ENCODE measurements around the gene IDI2. TPM values are rescaled to one million over a fixed set of nuclear protein-coding genes. Genes with fewer than 3 reads are reported as not detected.

Gene IDI2
- total RNA-seq, result not detected in 2 replicates

DNA sequence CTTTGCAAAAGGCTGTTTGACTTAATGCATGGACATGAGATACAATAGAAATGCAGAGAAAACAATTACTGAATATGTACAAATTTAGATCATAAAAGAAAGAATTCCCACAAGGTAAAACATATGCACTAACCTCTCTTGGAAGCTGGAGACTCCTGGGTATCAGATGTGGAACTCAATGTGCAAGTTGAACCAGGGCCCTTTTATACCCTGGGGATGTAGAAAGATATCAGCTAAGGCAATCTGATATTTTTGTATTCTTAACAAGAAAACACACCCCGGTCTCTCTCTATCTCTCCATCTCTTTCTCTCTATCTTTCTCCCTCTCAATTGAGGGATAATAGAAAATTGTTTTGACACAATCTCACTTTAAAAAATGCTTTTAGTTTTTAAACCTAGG is at the start of gene IDI2:
Gene IDI2 (minus strand): TSS at position 177 of the 400 bp plus-strand sequence. CDS start 1,136 bp downstream, outside the sequence.

DNA sequence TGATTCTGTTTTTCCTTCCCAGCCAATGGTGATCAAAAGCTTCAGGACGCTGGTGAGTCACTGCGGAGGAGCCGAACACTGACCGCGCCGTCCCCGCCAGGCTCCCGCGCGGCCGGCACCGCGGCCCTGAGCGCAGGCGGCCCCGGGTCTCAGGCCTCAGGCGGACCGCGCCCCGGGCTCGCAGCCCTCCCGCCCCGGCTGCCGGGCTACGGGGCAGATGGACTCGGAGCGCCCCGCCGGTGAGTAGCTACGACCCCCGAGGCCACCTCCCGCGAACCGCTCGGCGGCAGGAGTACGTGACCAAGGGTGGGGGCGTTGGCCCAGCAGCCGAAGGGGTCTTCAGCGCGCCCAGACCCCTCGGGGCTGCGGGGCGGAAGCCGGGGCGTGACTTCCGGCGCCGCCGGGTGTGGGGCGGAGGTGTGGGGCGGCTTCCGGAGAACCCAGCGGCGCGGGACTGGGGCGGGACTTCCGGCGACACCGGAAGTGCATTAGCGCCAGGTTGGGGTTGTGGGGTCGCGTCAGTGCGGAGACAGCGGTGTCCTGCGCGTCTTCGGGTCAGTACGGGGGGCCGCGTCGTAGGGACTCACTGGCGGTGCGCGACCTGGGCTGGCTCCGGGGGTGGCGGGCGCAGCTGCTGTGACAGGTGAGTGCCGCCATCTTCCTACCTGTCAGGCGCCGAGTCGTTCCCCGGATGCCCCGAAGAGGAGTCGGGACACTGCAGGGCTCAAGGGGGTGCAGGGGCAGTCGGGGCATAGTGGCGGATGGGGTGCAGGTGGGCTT is 30.9 kb upstream of the IDI2 start, which contains the start of gene WDR37:
Gene WDR37 (plus strand): TSS at position 60 of the 780 bp plus-strand sequence. CDS start 15,771 bp downstream, outside the sequence.

DNA sequence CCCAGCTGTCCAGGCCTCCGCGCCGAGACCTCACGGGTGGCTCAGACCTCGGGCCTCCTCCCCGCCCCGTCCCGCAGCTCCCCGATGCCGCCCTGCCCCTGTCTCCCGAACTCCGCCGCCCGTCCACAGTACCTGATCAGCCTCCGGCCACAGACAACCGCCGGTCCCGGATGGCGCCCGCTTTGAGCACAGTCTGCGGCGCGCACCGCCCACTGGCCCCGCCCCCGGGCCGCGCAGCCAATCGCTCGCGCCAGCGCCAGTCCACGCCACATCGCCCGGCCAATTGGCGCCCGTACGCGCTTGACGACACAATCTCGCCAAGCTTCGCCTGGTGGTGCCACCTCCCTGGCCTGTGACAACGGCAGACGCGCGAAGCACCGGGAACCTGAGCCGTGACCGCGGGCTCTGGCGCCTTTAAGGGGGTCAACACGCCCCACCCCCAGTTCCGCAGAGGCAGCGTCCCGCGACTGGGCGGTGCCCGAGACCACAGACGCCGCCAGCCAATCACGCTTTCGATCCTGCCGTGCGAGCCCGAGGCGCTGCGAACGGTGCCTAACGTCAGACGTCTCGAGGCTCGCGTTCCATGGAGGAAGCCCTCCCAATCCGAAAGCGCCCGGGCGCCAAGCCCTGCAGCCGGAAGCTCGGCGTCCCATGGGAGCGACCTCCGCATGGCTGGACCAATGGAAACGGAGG is 23.2 kb upstream of the IDI2 start, which contains the start of gene IDI1:
Gene IDI1 (minus strand): TSS at position 388 of the 693 bp plus-strand sequence. CDS start 116 bp downstream, at position 272.

DNA sequence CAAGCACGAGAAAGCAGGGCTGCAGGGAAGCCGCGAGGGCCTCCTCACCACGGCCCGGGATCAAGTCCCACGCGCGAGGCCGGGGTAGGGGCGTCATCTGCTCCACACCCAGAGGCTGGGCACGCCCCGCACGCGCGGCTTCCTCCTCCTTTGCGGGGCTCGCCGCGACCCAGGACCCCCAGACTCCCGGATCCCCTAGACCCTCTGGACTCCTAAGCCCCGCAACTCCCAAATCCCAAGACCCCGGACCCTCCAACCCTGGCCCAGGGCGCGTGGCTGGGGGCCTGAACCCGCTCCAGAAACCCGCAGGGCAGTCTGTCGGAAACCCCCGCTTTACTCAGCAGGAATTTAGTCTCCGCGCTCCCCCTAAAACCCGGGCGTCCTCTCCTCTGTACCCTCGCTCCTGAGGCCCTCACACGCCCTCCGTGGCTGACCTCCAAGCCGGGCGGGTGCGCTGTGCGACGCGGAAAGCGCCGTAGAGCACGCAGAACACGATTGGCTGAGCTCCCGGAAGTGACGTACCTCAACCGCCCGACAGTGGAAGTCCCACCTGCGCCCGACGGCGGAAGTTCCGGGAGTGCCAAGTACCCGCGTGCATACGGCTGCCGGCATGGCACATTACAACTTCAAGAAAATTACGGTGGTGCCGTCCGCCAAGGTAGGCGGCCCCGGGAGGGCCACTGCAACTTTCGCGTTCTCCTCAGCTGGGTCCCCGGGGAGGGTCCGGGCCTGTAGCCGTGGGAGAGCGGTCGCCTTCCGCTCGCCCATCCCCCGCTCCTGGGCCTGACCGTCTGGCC is 37.6 kb downstream of the IDI2 start, which contains the start of gene GTPBP4:
Gene GTPBP4 (plus strand): TSS at position 565 of the 797 bp plus-strand sequence. CDS start 46 bp downstream, at position 611.

Other genes with a start within 250 kb of the IDI2 start
- 39.6 and 61.6 TPM in 2 replicates for gene LARP4B, start 94.2 kb downstream of the IDI2 start, total RNA-seq
- 61.9 and 77.7 TPM in 2 replicates for gene GTPBP4, start 37.4 kb downstream of the IDI2 start, total RNA-seq
- gene IDI1, start 23.3 kb upstream of the IDI2 start, total RNA-seq, result 76.2 and 89.5 TPM in 2 replicates
- 13.0 and 20.2 TPM in 2 replicates for gene WDR37, start 30.5 kb upstream of the IDI2 start, total RNA-seq

Measured in nasal cavity respiratory epithelium epithelial cell of viscerocranial mucosa (primary cell).